Ovary (tissue), 3 donors: Measurements from ENCODE around the gene C3orf18.

ENCODE experiments used
- EP300 ChIP-seq: sonication (generic); formaldehyde crosslinking; IDR thresholded peaks from one replicate; pipeline ENCODE4 v1.6.1; 2017; ENCODE audit warnings: antibody characterized with exemption
- POLR2A ChIP-seq: fragments of 450-650 bp; IDR thresholded peaks from one replicate; pipeline ENCODE4 v1.6.1; 2017; ENCODE audit warnings: antibody characterized with exemption, mild to moderate bottlenecking, moderate library complexity
- TF ChIP-seq, protein P1 (sequence below), 3 donors: fragments of 450-650 bp in 2 of 3; fragments of 200-600 bp in 1 of 3; IDR thresholded peaks; one replicate each; pipeline versions ENCODE4 v1.5.1 to v1.8.0; 2016 to 2022; ENCODE audit warnings: antibody characterized with exemption in 3 of 3, mild to moderate bottlenecking in 1 of 3
- donor health status: DM: no; HTN: no; CAD: no.

DNA sequence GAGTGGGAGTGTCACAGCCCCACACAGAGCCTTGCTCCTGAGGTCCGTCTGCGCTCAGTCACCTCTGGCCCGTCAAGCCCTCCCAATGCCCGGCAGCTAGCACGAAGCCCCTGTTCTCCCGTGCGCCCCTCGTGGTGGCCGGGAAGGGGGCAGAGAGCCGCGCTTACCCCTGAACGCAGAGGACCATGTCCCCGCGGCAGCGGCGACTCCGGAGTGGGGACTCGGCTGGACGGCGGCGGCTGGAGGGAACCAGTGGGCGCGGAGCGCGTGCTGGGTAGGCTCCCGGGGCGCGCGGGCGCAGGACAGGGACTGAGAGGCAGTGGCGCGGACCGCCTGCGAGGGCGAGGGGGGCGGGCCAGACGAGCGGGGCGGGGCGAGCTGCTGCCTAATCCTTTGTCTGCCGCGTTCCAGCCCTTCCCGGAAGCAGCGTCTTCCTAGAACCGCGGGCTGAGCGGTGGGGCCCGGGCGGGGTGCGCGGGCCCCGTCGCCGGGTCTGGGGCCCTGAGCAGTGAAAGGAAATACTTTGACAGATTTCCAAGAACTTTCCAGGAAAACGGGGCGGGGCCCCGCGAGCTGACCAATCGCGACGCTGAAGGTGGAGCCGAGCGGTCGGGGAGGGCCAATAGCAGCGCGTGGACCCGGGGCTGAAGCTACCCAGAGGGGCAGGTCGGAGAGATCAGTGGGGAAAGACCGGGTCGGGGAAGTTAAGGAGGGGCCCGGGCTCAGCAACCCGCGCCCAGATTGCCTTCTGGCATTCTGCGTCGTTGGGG is 44.1 kb upstream of the C3orf18 start, which contains the start of gene CISH:
- TF ChIP-seq EP300: peak; percentile 75
- TF ChIP-seq, protein P1, sequence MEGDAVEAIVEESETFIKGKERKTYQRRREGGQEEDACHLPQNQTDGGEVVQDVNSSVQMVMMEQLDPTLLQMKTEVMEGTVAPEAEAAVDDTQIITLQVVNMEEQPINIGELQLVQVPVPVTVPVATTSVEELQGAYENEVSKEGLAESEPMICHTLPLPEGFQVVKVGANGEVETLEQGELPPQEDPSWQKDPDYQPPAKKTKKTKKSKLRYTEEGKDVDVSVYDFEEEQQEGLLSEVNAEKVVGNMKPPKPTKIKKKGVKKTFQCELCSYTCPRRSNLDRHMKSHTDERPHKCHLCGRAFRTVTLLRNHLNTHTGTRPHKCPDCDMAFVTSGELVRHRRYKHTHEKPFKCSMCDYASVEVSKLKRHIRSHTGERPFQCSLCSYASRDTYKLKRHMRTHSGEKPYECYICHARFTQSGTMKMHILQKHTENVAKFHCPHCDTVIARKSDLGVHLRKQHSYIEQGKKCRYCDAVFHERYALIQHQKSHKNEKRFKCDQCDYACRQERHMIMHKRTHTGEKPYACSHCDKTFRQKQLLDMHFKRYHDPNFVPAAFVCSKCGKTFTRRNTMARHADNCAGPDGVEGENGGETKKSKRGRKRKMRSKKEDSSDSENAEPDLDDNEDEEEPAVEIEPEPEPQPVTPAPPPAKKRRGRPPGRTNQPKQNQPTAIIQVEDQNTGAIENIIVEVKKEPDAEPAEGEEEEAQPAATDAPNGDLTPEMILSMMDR (IDR thresholded peaks at IDR 0.05): peak in 2 of 3 donors; percentile 53 to 77
- TF ChIP-seq POLR2A: peak; percentile 71
